Glutamatergic neuron (in vitro differentiated cells): Measurements from ENCODE around the gene THSD7A. TPM values are rescaled to one million over a fixed set of nuclear protein-coding genes. Genes with fewer than 3 reads are reported as not detected.
"Not testable (repeated sequence)": the region's sequence is repeated elsewhere in the genome, so short reads cannot be mapped to it uniquely, and the experiment has no call there.

ENCODE experiments used
- DNase-seq: peaks from one replicate; pipeline ENCODE4 v3.0.0; 2022
- H3K27ac Mint-ChIP-seq: one replicate; pipeline ENCODE4 v1.8.0; 2020; ENCODE audit warnings: mild to moderate bottlenecking, mixed read lengths, inconsistent platforms; ENCODE audit not compliant: unreplicated experiment
- H3K27me3 Mint-ChIP-seq: one replicate; pipeline ENCODE4 v1.8.0; 2020; ENCODE audit warnings: mild to moderate bottlenecking, moderate library complexity, mixed read lengths, inconsistent platforms; ENCODE audit not compliant: unreplicated experiment
- H3K36me3 Mint-ChIP-seq: one replicate; pipeline ENCODE4 v1.8.0; 2020; ENCODE audit warnings: mild to moderate bottlenecking, mixed read lengths, inconsistent platforms; ENCODE audit not compliant: unreplicated experiment
- H3K4me1 Mint-ChIP-seq: one replicate; pipeline ENCODE4 v1.8.0; 2020; ENCODE audit warnings: mild to moderate bottlenecking, low read depth, mixed read lengths, inconsistent platforms; ENCODE audit not compliant: unreplicated experiment
- H3K4me3 Mint-ChIP-seq: one replicate; pipeline ENCODE4 v1.8.0; 2020; ENCODE audit warnings: mild to moderate bottlenecking, mixed read lengths, inconsistent platforms; ENCODE audit not compliant: unreplicated experiment
- H3K9me3 Mint-ChIP-seq: one replicate; pipeline ENCODE4 v1.8.0; 2020; ENCODE audit warnings: mild to moderate bottlenecking, moderate library complexity, mixed read lengths, inconsistent platforms; ENCODE audit not compliant: unreplicated experiment
- total RNA-seq: library from RNA; stranded (reverse); fragmentation: NEBNext Ultra II Directional; extraction: Animal tissue kit (Norgen Biotek cat#: 25700); gene quantifications from one replicate; pipeline ENCODE4 v1.2.1, GENCODE V29; 2021; ENCODE audit not compliant: unreplicated experiment
- TF ChIP-seq, protein P1 (sequence below): fragments of 200-600 bp; sonication (generic); IDR thresholded peaks from one replicate; pipeline ENCODE4 v1.5.0; 2021; ENCODE audit not compliant: partially characterized antibody, unreplicated experiment

THSD7A gene
- total RNA-seq, 1 donor from 2014 or later: 211 TPM

DNA sequence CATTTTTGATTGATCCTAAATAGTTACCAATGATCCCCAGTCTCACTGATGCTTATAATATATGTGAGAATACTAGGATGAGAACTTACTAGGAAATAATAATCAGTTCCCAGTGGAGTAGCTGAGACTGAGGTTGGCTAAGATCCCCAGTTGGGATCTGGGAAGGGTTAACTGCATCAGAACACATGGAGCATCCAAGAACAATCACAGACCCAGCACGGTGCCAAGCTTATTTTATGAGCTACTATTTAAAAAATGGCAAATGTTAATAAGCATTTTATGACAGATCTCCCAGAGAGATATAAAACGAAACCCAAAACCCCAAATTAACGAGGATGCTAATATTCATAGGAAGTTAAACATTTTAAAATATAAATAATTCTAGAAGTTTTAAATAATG, 379.5 kb downstream of the THSD7A start:
- H3K4me3 Mint-ChIP-seq: no peak overlapping the region
- peaks cover 2% of the 10 kb centered on the region for H3K4me1 Mint-ChIP-seq
- H3K27me3 Mint-ChIP-seq: no peaks in the 10 kb centered on the region
- no peak overlapping the region for H3K27ac Mint-ChIP-seq
- TF ChIP-seq, protein P1, sequence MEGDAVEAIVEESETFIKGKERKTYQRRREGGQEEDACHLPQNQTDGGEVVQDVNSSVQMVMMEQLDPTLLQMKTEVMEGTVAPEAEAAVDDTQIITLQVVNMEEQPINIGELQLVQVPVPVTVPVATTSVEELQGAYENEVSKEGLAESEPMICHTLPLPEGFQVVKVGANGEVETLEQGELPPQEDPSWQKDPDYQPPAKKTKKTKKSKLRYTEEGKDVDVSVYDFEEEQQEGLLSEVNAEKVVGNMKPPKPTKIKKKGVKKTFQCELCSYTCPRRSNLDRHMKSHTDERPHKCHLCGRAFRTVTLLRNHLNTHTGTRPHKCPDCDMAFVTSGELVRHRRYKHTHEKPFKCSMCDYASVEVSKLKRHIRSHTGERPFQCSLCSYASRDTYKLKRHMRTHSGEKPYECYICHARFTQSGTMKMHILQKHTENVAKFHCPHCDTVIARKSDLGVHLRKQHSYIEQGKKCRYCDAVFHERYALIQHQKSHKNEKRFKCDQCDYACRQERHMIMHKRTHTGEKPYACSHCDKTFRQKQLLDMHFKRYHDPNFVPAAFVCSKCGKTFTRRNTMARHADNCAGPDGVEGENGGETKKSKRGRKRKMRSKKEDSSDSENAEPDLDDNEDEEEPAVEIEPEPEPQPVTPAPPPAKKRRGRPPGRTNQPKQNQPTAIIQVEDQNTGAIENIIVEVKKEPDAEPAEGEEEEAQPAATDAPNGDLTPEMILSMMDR: no peak
- DNase-seq: no peak
- no peaks in the 10 kb centered on the region for H3K36me3 Mint-ChIP-seq
- peaks cover 4% of the 10 kb centered on the region for H3K9me3 Mint-ChIP-seq

DNA sequence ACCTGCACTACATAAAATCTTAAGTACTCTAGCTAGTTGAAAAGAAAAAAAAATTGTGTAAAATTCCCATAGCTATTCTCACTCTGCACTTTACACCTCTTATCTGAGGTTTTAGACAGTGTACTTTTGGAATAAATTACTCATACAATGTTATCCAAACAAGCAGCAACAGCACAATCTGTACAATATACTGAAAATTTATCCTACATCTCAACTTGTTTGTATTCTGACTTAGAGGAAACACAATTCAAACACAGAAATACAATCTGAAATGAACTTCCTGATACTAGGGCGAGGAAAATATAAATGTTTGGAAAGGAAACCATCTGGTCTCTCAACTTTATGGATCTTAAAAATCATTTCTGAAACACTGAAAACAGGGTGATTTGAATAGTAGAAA, 381.7 kb downstream of the THSD7A start:
- Mint-ChIP-seq H3K9me3 (peaks cover 4% of the 10 kb centered on the region), H3K4me1 (peaks cover 2% of the 10 kb centered on the region), H3K27ac (no peak overlapping the region), H3K27me3 (peaks cover 3% of the 10 kb centered on the region), H3K4me3 (no peak overlapping the region), H3K36me3 (no peaks in the 10 kb centered on the region)
- TF ChIP-seq, protein P1: no peak
- no peak for DNase-seq

DNA sequence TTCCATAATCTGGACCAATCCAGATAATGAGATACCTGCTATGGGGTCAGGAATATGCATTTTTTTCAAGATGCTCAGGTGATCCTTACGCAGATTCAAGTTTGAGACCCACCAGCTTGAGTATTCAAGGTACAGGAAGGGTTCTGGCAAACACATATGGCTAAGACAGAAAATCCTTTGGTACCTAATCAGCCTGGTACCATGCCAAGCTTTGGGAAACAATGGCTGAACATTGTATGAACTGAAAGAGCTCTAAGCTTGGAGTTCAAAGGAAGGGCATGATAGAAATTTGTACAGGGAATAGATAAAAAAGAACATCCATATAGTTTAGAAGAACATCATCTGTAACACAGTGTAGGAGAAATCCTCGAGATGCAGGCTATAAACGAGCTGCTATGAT, 382.7 kb downstream of the THSD7A start:
- Mint-ChIP-seq H3K4me1 (peaks cover 2% of the 10 kb centered on the region), H3K27me3 (peaks cover 3% of the 10 kb centered on the region), H3K27ac (no peak overlapping the region), H3K4me3 (no peak overlapping the region), H3K9me3 (peaks cover 6% of the 10 kb centered on the region), H3K36me3 (peaks cover 2% of the 10 kb centered on the region)
- no peak for DNase-seq
- TF ChIP-seq, protein P1: no peak

DNA sequence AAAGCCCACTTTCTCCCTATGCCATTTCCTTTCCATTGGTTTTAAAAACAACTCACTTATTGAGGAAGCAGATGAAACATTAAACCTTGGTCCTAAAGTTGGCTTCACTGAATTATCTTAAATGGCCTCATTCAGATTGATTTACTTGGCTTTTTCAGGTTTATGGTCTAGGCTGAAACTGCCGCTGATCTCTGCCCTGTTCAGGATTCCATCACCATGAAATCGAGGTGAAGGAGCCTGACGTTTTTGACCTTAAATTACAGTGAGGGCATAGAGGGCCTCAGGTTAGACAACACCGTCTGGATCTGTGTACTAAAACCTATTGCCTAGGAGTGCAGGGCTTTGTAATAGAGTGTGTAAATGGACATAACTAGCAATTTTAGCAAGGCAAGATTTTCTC, 383.7 kb downstream of the THSD7A start:
- H3K9me3 Mint-ChIP-seq: peaks cover 4% of the 10 kb centered on the region
- H3K36me3 Mint-ChIP-seq: peaks cover 8% of the 10 kb centered on the region
- H3K27me3 Mint-ChIP-seq: peaks cover 3% of the 10 kb centered on the region
- no peak for DNase-seq
- H3K27ac Mint-ChIP-seq: no peak overlapping the region
- H3K4me1 Mint-ChIP-seq: peaks cover 2% of the 10 kb centered on the region
- TF ChIP-seq, protein P1: no peak
- no peak overlapping the region for H3K4me3 Mint-ChIP-seq

DNA sequence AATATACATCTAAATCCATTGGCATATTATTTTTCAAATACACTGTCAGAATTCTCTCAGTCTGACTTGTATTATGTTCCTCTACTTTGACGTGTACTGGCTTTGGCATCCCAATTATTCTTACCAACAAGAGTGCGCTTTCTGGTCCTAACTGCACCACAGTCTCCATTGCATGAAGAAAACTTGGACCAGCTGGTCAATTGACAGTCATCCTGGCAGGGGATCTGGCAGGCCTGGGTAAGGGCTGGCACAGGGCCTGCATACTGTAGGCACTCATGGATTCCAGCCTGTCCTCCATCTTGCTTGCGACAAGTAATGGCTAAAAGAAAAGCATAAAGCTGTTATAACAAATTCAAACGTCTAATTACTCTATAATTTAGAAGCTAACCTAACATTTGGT, 384.9 kb downstream of the THSD7A start:
- Mint-ChIP-seq H3K36me3 (peaks cover 8% of the 10 kb centered on the region), H3K27ac (no peak overlapping the region), H3K4me1 (no peaks in the 10 kb centered on the region), H3K9me3 (peaks cover 4% of the 10 kb centered on the region), H3K27me3 (peaks cover 3% of the 10 kb centered on the region), H3K4me3 (no peak overlapping the region)
- no peak for DNase-seq
- TF ChIP-seq, protein P1: no peak

DNA sequence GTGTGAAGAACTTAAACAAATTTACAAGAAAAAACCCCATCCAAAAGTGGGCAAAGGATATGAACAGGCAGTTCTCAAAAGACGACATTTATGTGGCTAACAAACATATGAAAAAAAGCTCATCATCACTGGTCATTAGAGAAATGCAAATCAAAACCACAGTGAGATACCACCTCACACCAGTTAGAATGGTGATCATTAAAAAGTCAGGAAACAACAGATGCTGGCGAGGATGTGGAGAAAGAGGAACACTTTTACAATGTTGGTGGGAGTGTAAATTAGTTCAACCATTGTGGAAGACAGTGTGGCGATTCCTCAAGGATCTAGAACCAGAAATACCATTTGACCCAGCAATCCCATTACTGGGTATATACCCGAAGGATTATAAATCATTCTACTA, 388.1 kb downstream of the THSD7A start:
- peaks cover 24% of the 10 kb centered on the region for H3K36me3 Mint-ChIP-seq
- not testable (repeated sequence) for H3K4me1 Mint-ChIP-seq, DNase-seq, H3K27ac Mint-ChIP-seq, H3K9me3 Mint-ChIP-seq, H3K27me3 Mint-ChIP-seq, H3K4me3 Mint-ChIP-seq
